ENCODE data around the gene TIGD4. TPM values are rescaled to one million over a fixed set of nuclear protein-coding genes. Genes with fewer than 3 reads are reported as not detected.

The TIGD4 gene
- total and polyA plus RNA-seq, 2 of the 8 experiments (the other 6 are each of a cell fraction or from before 2014, with no cell fraction given) = 0.42 to 2.3 TPM

- no peak for FAIRE-seq
- POLR2A ChIA-PET (ENCODE audit: partially characterized antibody) = no interaction called here
- H2AFZ ChIP-seq (ENCODE audit: low read length) = no peak overlapping the region
Observed at GRCh38 chr4:152748619-152749018, 30.9 kb downstream of the TIGD4 start.

More at GRCh38 chr4:152748619-152749018, 30.9 kb downstream of the TIGD4 start:
- no peak overlapping the region for H2BK12ac ChIP-seq (ENCODE audit: low read depth, low read length)
- H4K20me1 ChIP-seq (replicated peaks in 1 of 2; ENCODE audit: control insufficient read depth in 1 of 2, insufficient read depth in 2 of 2, low read length in 2 of 2) = no peaks in the 10 kb centered on the region
- H3K79me1 ChIP-seq (ENCODE audit: low read depth, low read length) = no peaks in the 10 kb centered on the region
- TF ChIP-seq EGR1 (IDR thresholded peaks at IDR 0.05; ENCODE audit: borderline replicate concordance, low read depth, low read length) (no peak), PHF8 (conservative IDR thresholded peaks at IDR 0.05; ENCODE audit: low read depth, low read length) (no peak), EP300 (IDR thresholded peaks at IDR 0.05; ENCODE audit: borderline replicate concordance in 1 of 2, low read depth in 2 of 2, low read length in 2 of 2) (no peak), CBX5 (IDR thresholded peaks at IDR 0.05; ENCODE audit: low read depth, low read length) (no peak), KDM1A (IDR thresholded peaks at IDR 0.05; ENCODE audit: borderline replicate concordance, low read length) (no peak), SIN3A (conservative IDR thresholded peaks at IDR 0.05 in 1 of 2, IDR thresholded peaks at IDR 0.05 in 1 of 2; ENCODE audit: low read depth in 1 of 2, low read length in 2 of 2) (no peak), JUND (IDR thresholded peaks at IDR 0.05; ENCODE audit: low read length) (no peak), CHD2 (IDR thresholded peaks at IDR 0.05; ENCODE audit: low read length) (no peak), CEBPB (IDR thresholded peaks at IDR 0.05; ENCODE audit: low read depth, low read length) (no peak), YY1 (IDR thresholded peaks at IDR 0.05; ENCODE audit: low read depth, low read length) (no peak), TBP (IDR thresholded peaks at IDR 0.05; ENCODE audit: low read depth, low read length) (no peak)
- peaks cover 0 to 3% of the 10 kb centered on the region in 2 experiments; a peak in 1 of 4 replicates for H3K9me3 ChIP-seq (ENCODE audit: insufficient read depth in 2 of 2, low read depth in 1 of 2, low read length in 1 of 2)
- H4K5ac ChIP-seq (ENCODE audit: insufficient read length, low read depth, low read length) = no peak overlapping the region
- no peaks in the 10 kb centered on the region for H3K23me2 ChIP-seq (ENCODE audit: low read depth, low read length)
- H3K4me2 ChIP-seq (ENCODE audit: insufficient read depth in 1 of 2, low read depth in 2 of 2, low read length in 2 of 2) = no peak overlapping the region
- no peak overlapping the region for H2BK5ac ChIP-seq (ENCODE audit: low read depth, low read length)
- no peak overlapping the region for H3K23ac ChIP-seq (ENCODE audit: insufficient read length)
- H2BK20ac ChIP-seq (ENCODE audit: low read length) = no peak overlapping the region
- no peak overlapping the region for H4K8ac ChIP-seq (ENCODE audit: extremely low read depth, insufficient read depth, low read length)
- H3K4me1 ChIP-seq (replicated peaks in 1 of 4; ENCODE audit: control insufficient read depth in 3 of 4, insufficient read depth in 4 of 4, low read length in 3 of 4) = no peaks in the 10 kb centered on the region
- no peak overlapping the region; the same call in 1 of the 2 replicates for H3K18ac ChIP-seq (ENCODE audit: extremely low read depth, low read length)
- no peak overlapping the region for H2BK120ac ChIP-seq (replicated peaks; ENCODE audit: low read depth, low read length)
- no peaks in the 10 kb centered on the region for H3K79me2 ChIP-seq (ENCODE audit: control insufficient read depth in 1 of 2, insufficient read depth in 2 of 2, low read length in 2 of 2)
- no peaks in the 10 kb centered on the region; a peak in 1 of 7 replicates for H3K27me3 ChIP-seq (replicated peaks in 1 of 4; ENCODE audit: control insufficient read depth in 3 of 4, extremely low read depth in 1 of 4, insufficient read depth in 3 of 4, low read length in 3 of 4)
- no peak overlapping the region for H3K14ac ChIP-seq (ENCODE audit: insufficient read length)
- no peak overlapping the region for H2AK5ac ChIP-seq (ENCODE audit: low read depth, low read length)
- CTCF ChIA-PET (ENCODE audit: partially characterized antibody) = interaction anchor here (1.5 kb wide), 1 partner anchor 247 kb away, joined by 3 read pairs; no protein-coding TSS in a partner anchor
- no peak overlapping the region for H3K27ac ChIP-seq (ENCODE audit: low read depth, low read length)
- H3K36me3 ChIP-seq (ENCODE audit: control insufficient read depth in 2 of 4, insufficient read depth in 4 of 4, low read length in 3 of 4) = no peaks in the 10 kb centered on the region
- no peak overlapping the region for H3K56ac ChIP-seq (replicated peaks; ENCODE audit: insufficient read length, low read depth, low read length)
- no peak overlapping the region for H2BK15ac ChIP-seq (ENCODE audit: low read length)
- no peak overlapping the region for H4K91ac ChIP-seq (replicated peaks; ENCODE audit: insufficient read length, low read length)
- H3K4ac ChIP-seq (replicated peaks; ENCODE audit: insufficient read length, low read depth, low read length) = no peak overlapping the region
- no peak overlapping the region for H3K9ac ChIP-seq (replicated peaks in 1 of 4; ENCODE audit: extremely low read depth in 1 of 4, low read depth in 3 of 4, low read length in 3 of 4)
- 94% methylated on average over 9 of the region's 9 CpGs; no CpG with 5 or more reads in 1 of the 2 experiments for whole genome bisulfite sequencing, 2 experiments (ENCODE audit: extremely low coverage in 1 of 2, insufficient coverage in 1 of 2, insufficient read length in 1 of 2, insufficient replicate concordance in 2 of 2, low coverage in 1 of 2, low lambda C conversion rate in 2 of 2, missing lambda C conversion rate in 1 of 2)
- H3K4me3 ChIP-seq (ENCODE audit: extremely low read depth in 1 of 4, insufficient read depth in 2 of 4, low read depth in 3 of 4, low read length in 4 of 4) = no peak overlapping the region
- DNase-seq (ENCODE audit: low read depth in 1 of 2, low spot score in 2 of 2) = no peak
